HL-60 (cell line): ENCODE measurements around the gene AMY2B.
A peak's percentile ranks its signal among the peaks of the same experiment; 100 is the strongest.
"Not testable (repeated sequence)": the region's sequence is repeated elsewhere in the genome, so short reads cannot be mapped to it uniquely, and the experiment has no call there.

Source experiments
- DNase-seq, 2 experiments: peaks; one replicate each; pipeline ENCODE4 v3.0.0-alpha.2; 2010 to 2020; ENCODE audit warnings: low read depth in 1 of 2, low spot score in 1 of 2
- H3K27ac ChIP-seq: fragments of 250-450 bp; sonication (Bioruptor Pico); replicated peaks from 2 replicates; pipeline ENCODE4 v1.5.1; 2020; ENCODE audit warnings: mild to moderate bottlenecking, moderate library complexity
- H3K27me3 ChIP-seq: fragments of 250-450 bp; sonication (Bioruptor Pico); 2 replicates; pipeline ENCODE4 v1.5.1; 2021; ENCODE audit warnings: mild to moderate bottlenecking, moderate library complexity; ENCODE audit not compliant: insufficient read depth, poor library complexity, severe bottlenecking
- H3K4me3 ChIP-seq: replicated peaks from 2 replicates; pipeline ENCODE4 v1.5.1; 2011; ENCODE audit warnings: mild to moderate bottlenecking, control low read depth, low read length; ENCODE audit not compliant: insufficient read depth
- GABPA ChIP-seq: IDR thresholded peaks from 2 replicates; pipeline ENCODE4 v1.6.1; 2012; ENCODE audit warnings: low read depth
- POLR2AphosphoS5 ChIP-seq: IDR thresholded peaks from 2 replicates; pipeline ENCODE4 v1.6.1; 2012; ENCODE audit warnings: low read depth
- SPI1 ChIP-seq: IDR thresholded peaks from 2 replicates; pipeline ENCODE4 v1.6.1; 2012; ENCODE audit warnings: low read depth, mild to moderate bottlenecking, borderline replicate concordance
- TF ChIP-seq, protein P1 (sequence below): IDR thresholded peaks from 2 replicates; pipeline ENCODE4 v1.6.1; 2012; ENCODE audit warnings: low read depth; ENCODE audit not compliant: insufficient replicate concordance
- TF ChIP-seq, protein P2 (sequence below): IDR thresholded peaks from one replicate; pipeline ENCODE4 v1.5.1; 2011; ENCODE audit warnings: low read length, control low read depth, inconsistent platforms; ENCODE audit not compliant: insufficient read depth

The AMY2B gene

DNA sequence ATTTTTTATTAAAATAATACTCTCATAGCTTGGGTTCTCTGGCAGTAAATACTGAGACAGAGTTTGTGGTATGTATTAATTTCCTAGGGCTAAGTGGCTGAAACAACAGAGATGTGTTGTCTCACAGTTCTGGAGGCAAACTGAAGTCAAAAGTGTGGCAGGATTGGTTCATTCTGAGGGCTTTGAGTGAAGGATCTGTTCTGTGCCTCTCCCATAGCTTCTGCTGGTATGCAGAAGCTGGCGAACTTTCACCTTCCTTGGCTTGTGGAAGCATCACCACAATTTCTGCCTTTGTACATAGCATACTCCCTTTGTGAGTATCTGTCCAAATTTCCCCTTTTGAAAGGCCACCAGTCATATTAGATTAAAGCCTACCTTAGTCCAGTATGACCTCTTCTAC is 24.9 kb upstream of the AMY2B start:
- H3K4me3 ChIP-seq, result no peak overlapping the region
- DNase-seq, result no peak
- H3K27ac ChIP-seq, result no peak overlapping the region
- TF ChIP-seq POLR2AphosphoS5 (no peak), GABPA (no peak)
- TF ChIP-seq, protein P1, sequence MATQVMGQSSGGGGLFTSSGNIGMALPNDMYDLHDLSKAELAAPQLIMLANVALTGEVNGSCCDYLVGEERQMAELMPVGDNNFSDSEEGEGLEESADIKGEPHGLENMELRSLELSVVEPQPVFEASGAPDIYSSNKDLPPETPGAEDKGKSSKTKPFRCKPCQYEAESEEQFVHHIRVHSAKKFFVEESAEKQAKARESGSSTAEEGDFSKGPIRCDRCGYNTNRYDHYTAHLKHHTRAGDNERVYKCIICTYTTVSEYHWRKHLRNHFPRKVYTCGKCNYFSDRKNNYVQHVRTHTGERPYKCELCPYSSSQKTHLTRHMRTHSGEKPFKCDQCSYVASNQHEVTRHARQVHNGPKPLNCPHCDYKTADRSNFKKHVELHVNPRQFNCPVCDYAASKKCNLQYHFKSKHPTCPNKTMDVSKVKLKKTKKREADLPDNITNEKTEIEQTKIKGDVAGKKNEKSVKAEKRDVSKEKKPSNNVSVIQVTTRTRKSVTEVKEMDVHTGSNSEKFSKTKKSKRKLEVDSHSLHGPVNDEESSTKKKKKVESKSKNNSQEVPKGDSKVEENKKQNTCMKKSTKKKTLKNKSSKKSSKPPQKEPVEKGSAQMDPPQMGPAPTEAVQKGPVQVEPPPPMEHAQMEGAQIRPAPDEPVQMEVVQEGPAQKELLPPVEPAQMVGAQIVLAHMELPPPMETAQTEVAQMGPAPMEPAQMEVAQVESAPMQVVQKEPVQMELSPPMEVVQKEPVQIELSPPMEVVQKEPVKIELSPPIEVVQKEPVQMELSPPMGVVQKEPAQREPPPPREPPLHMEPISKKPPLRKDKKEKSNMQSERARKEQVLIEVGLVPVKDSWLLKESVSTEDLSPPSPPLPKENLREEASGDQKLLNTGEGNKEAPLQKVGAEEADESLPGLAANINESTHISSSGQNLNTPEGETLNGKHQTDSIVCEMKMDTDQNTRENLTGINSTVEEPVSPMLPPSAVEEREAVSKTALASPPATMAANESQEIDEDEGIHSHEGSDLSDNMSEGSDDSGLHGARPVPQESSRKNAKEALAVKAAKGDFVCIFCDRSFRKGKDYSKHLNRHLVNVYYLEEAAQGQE, result no peak
- H3K27me3 ChIP-seq, result no peaks in the 10 kb centered on the region

DNA sequence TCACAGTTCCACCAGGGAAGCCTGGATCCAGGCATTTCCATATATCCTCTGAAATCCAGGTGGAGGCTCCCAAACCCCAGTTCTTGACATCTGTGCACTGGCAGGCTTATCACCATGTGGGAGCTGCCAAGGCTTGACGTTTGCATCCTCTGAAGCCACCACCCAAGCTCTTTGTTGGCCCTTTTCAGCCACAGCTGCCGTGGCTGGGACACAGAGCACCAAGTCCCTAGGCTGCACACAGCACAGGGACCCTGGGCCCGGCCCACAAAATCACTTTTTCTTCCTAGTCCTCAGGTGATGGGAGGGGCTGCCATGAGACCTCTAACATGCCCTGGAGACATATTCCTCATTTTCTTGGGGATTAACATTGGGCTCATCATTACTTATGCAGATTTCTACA is 23.5 kb upstream of the AMY2B start:
- TF ChIP-seq, protein P1, result no peak
- no peak for TF ChIP-seq POLR2AphosphoS5
- TF ChIP-seq, protein P2, sequence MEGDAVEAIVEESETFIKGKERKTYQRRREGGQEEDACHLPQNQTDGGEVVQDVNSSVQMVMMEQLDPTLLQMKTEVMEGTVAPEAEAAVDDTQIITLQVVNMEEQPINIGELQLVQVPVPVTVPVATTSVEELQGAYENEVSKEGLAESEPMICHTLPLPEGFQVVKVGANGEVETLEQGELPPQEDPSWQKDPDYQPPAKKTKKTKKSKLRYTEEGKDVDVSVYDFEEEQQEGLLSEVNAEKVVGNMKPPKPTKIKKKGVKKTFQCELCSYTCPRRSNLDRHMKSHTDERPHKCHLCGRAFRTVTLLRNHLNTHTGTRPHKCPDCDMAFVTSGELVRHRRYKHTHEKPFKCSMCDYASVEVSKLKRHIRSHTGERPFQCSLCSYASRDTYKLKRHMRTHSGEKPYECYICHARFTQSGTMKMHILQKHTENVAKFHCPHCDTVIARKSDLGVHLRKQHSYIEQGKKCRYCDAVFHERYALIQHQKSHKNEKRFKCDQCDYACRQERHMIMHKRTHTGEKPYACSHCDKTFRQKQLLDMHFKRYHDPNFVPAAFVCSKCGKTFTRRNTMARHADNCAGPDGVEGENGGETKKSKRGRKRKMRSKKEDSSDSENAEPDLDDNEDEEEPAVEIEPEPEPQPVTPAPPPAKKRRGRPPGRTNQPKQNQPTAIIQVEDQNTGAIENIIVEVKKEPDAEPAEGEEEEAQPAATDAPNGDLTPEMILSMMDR, result no peak
- DNase-seq, result no peak
- no peak overlapping the region for H3K4me3 ChIP-seq
- no peaks in the 10 kb centered on the region for H3K27me3 ChIP-seq
- H3K27ac ChIP-seq, result no peak overlapping the region

DNA sequence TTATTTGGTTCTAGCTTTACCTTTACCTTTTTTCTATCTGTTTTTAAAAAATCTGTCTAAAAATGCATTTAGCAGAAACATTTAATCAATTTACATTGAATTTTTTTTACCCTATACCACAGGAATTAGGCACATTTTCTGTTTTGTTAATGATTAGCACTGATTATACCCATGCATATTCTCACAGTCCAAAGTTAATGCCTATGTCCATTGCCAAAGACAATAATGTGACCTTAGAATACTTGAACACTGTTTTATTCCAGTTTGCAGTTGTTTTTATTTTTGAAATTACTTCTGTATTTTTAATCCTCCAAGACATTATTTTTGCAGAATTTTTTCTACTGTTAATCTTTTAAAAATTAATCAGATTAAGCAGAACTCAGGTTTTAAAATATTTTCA is 11.0 kb upstream of the AMY2B start:
- Histone ChIP-seq H3K4me3 (no peak overlapping the region), H3K27ac (no peak overlapping the region), H3K27me3 (no peaks in the 10 kb centered on the region)
- no peak for TF ChIP-seq POLR2AphosphoS5
- no peak for TF ChIP-seq SPI1
- TF ChIP-seq, protein P2, result no peak
- TF ChIP-seq, protein P1, result no peak
- TF ChIP-seq GABPA, result no peak
- no peak for DNase-seq

DNA sequence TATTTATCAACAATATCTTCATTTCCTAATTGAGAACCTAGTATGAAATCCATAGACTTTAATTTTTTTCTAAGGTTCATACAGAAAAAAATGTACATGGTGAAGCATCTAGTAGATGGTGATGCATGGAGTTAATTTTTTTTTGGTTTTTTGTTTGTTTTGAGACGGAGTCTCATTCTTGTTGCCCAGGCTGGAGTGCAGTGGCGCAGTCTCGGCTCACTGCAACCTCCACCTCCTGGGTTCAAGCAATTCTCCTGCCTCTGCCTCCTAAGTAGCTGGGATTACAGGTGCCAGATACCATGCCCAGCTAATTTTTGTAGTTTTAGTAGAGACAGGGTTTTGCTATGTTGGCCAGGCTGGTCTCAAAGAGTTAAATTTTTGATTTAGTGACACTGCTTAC is 10.3 kb upstream of the AMY2B start:
- H3K4me3 ChIP-seq, H3K27me3 ChIP-seq, DNase-seq: not testable (repeated sequence)
- peak overlapping the region; percentile 69 for H3K27ac ChIP-seq
